Measurements from ENCODE around the gene PALM2AKAP2.

PALM2AKAP2 gene

GRCh38 chr9:109787735-109788134 is 7.7 kb downstream of the PALM2AKAP2 start:
- Histone ChIP-seq H3K9ac (ENCODE audit: low read depth, low read length) (no peak overlapping the region), H3K27me3 (ENCODE audit: insufficient read depth, low read length, poor library complexity) (no peaks in the 10 kb centered on the region), H4K20me1 (ENCODE audit: insufficient read depth, low read length) (no peaks in the 10 kb centered on the region), H2AFZ (ENCODE audit: low read depth, low read length) (no peak overlapping the region), H3K27ac (ENCODE audit: low read length) (no peak overlapping the region), H3K4me1 (ENCODE audit: insufficient read depth, low read length) (no peaks in the 10 kb centered on the region), H3K4me2 (ENCODE audit: insufficient read depth, low read length) (no peak overlapping the region), H3K36me3 (ENCODE audit: insufficient read depth, low read length) (no peaks in the 10 kb centered on the region), H3K4me3 (ENCODE audit: low read depth in 1 of 2, low read length in 2 of 2) (no peak overlapping the region), H3K79me2 (ENCODE audit: insufficient read depth, low read length) (no peaks in the 10 kb centered on the region), H3K9me3 (ENCODE audit: insufficient read depth, low read length, severe bottlenecking) (no peaks in the 10 kb centered on the region)
- TF ChIP-seq EZH2 (IDR thresholded peaks at IDR 0.05; ENCODE audit: borderline replicate concordance, low read depth, low read length, severe bottlenecking) (no peak), CTCF (IDR thresholded peaks at IDR 0.05; ENCODE audit: borderline replicate concordance, extremely low read depth, low read length, poor library complexity, severe bottlenecking) (no peak)
- no peak for ATAC-seq (ENCODE audit: insufficient read depth, low read depth)
- no peak for DNase-seq

DNA sequence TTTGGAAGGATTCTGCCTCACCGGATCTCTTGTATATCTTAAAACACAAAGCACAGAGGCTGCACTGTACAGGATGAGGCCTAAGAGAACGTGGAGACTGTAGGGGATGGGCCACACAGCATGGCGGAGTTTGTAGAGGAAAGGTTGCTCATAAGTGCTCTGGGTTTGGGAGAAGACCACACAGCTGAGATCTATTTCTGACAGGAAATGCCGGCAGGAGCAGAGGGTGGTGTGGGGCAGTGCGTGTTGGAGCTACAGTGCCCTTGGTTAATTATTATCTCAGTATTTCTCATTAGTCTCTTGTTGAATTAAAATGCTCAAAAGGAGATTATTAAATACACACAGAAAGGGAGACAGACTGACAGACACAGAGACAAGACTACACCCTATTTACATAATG is 9.6 kb downstream of the PALM2AKAP2 start:
- Histone ChIP-seq H4K20me1 (ENCODE audit: insufficient read depth, low read length) (no peaks in the 10 kb centered on the region), H3K27me3 (ENCODE audit: insufficient read depth, low read length, poor library complexity) (no peaks in the 10 kb centered on the region), H3K79me2 (ENCODE audit: insufficient read depth, low read length) (no peaks in the 10 kb centered on the region), H3K4me1 (ENCODE audit: insufficient read depth, low read length) (no peaks in the 10 kb centered on the region), H3K27ac (ENCODE audit: low read length) (no peak overlapping the region), H3K4me2 (ENCODE audit: insufficient read depth, low read length) (no peak overlapping the region), H3K9ac (ENCODE audit: low read depth, low read length) (no peak overlapping the region), H3K4me3 (ENCODE audit: low read depth in 1 of 2, low read length in 2 of 2) (no peak overlapping the region), H3K9me3 (ENCODE audit: insufficient read depth, low read length, severe bottlenecking) (no peaks in the 10 kb centered on the region), H3K36me3 (ENCODE audit: insufficient read depth, low read length) (no peaks in the 10 kb centered on the region), H2AFZ (ENCODE audit: low read depth, low read length) (no peak overlapping the region)
- TF ChIP-seq EZH2 (IDR thresholded peaks at IDR 0.05; ENCODE audit: borderline replicate concordance, low read depth, low read length, severe bottlenecking) (no peak), CTCF (IDR thresholded peaks at IDR 0.05; ENCODE audit: borderline replicate concordance, extremely low read depth, low read length, poor library complexity, severe bottlenecking) (no peak)
- DNase-seq (no peak), ATAC-seq (ENCODE audit: insufficient read depth, low read depth) (no peak)

DNA sequence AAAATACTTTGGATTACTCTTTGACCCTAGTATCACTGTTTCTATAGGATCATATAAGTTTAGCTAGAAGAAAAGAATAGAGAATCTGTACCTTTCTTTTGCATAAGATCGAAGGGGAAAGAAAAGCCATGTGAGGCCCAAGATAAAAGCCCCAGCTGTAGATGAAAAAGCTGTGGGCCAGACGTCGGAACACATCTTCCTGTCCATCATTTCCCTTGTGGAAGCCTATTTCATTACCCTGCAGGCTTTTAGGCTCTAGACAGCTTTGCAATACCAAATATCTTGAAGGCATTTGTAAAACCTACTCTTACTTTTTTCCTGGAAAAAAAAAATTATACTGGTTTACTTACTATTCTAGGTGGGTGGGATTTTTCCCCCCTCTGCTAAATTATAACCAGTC is 10.0 kb downstream of the PALM2AKAP2 start:
- H3K4me3 ChIP-seq (ENCODE audit: low read depth in 1 of 2, low read length in 2 of 2) = no peak overlapping the region
- H3K27me3 ChIP-seq (ENCODE audit: insufficient read depth, low read length, poor library complexity) = no peaks in the 10 kb centered on the region
- TF ChIP-seq EZH2 (IDR thresholded peaks at IDR 0.05; ENCODE audit: borderline replicate concordance, low read depth, low read length, severe bottlenecking) = no peak
- TF ChIP-seq CTCF (IDR thresholded peaks at IDR 0.05; ENCODE audit: borderline replicate concordance, extremely low read depth, low read length, poor library complexity, severe bottlenecking) = no peak
- no peaks in the 10 kb centered on the region for H3K9me3 ChIP-seq (ENCODE audit: insufficient read depth, low read length, severe bottlenecking)
- no peaks in the 10 kb centered on the region for H3K4me1 ChIP-seq (ENCODE audit: insufficient read depth, low read length)
- H3K4me2 ChIP-seq (ENCODE audit: insufficient read depth, low read length) = no peak overlapping the region
- H3K27ac ChIP-seq (ENCODE audit: low read length) = no peak overlapping the region
- DNase-seq (no peak), ATAC-seq (ENCODE audit: insufficient read depth, low read depth) (no peak)
- no peaks in the 10 kb centered on the region for H3K79me2 ChIP-seq (ENCODE audit: insufficient read depth, low read length)
- H3K9ac ChIP-seq (ENCODE audit: low read depth, low read length) = no peak overlapping the region
- H2AFZ ChIP-seq (ENCODE audit: low read depth, low read length) = no peak overlapping the region
- no peaks in the 10 kb centered on the region for H3K36me3 ChIP-seq (ENCODE audit: insufficient read depth, low read length)
- H4K20me1 ChIP-seq (ENCODE audit: insufficient read depth, low read length) = no peaks in the 10 kb centered on the region
